Measurements from ENCODE around the gene WDR64. TPM values are rescaled to one million over a fixed set of nuclear protein-coding genes. Genes with fewer than 3 reads are reported as not detected.

The WDR64 gene
- total RNA-seq, 6 experiments from 2014 or later, result not detected

DNA sequence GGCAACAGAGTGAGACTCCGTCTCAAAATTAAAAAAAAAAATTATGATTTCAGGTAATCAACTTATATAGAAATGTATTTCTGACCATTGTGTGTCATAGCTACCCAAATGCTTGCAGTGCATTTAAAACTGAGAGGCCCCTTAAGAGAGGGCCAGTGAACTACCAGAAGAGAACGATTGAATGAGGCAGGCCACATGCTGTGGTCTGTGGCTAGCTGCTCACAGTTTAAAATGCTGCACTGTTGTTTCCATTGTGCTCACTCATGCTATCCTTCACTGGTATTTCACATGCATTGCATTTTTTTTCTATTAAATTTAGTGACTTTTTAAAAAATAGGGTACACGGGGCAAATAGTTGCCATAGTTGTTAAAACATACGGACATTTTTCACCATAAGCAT, 37.9 kb upstream of the WDR64 start:
- Mint-ChIP-seq H3K9me3 (no peaks in the 10 kb centered on the region), H3K4me1 (ENCODE audit: low read depth) (peaks cover 11% of the 10 kb centered on the region), H3K4me3 (no peak overlapping the region), H3K27ac (no peak overlapping the region), H3K27me3 (ENCODE audit: insufficient read depth) (no peaks in the 10 kb centered on the region; the same call in 1 of the 2 replicates), H3K36me3 (ENCODE audit: low read depth) (no peaks in the 10 kb centered on the region)
- DNase-seq, result no peak
- TF ChIP-seq CTCF (IDR thresholded peaks at IDR 0.05), result no peak

GRCh38 chr1:241614572-241614971, 37.5 kb upstream of the WDR64 start:
- Mint-ChIP-seq H3K4me3 (no peak overlapping the region), H3K27ac (no peak overlapping the region), H3K36me3 (ENCODE audit: low read depth) (no peaks in the 10 kb centered on the region)

DNA sequence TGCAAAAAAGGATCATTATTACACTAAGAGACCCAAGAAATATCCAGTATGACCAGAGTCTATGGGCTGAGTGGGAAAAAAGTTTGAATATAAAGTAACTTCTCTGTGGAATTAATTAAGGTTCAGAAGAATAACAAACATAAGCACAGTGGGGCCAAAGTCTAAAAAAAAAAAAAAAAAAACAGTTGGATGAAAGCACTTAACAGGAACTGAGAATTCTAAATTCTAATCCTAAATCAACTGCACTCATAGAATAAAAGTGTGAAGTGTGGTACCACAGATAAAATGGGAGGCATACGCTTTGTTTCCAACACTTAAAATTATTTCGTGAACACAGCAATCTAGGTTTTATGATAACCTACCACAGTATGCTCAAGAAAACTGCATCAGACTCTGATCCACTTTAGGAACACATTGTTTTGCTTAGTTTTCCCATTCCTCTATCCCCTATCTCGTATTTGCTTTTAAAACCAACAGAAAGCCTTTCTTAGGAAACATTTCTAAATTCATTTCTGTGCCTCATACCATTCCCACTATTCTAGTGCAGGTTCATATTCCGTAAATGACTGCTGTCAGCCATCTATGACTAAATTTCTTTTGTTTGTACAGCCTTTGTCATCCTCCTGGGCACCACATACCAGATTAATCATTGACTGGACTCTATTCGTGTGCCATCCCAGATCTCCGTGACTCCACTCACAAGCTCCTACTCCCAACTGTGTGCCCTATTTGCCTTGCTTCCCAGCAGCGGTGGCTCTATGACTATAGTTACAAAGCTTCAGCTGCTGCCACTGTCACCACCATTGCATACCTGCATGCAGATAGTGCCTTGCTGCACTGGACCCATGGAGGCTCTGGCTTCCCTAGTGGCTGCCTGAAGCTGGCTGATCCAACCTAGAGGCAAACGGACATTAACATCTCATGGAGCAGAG, 36.8 kb upstream of the WDR64 start:
- Mint-ChIP-seq H3K36me3 (ENCODE audit: low read depth) (no peaks in the 10 kb centered on the region), H3K27ac (no peak overlapping the region), H3K9me3 (no peaks in the 10 kb centered on the region), H3K27me3 (ENCODE audit: insufficient read depth) (no peaks in the 10 kb centered on the region; the same call in 1 of the 2 replicates), H3K4me1 (ENCODE audit: low read depth) (peaks cover 11% of the 10 kb centered on the region), H3K4me3 (no peak overlapping the region)
- no peak for TF ChIP-seq CTCF (IDR thresholded peaks at IDR 0.05)
- DNase-seq, result no peak

More at GRCh38 chr1:241614572-241614971, 37.5 kb upstream of the WDR64 start:
- no peaks in the 10 kb centered on the region; the same call in 1 of the 2 replicates for H3K27me3 Mint-ChIP-seq (ENCODE audit: insufficient read depth)
- H3K4me1 Mint-ChIP-seq (ENCODE audit: low read depth), result peaks cover 11% of the 10 kb centered on the region
- no peak for DNase-seq
- no peak for TF ChIP-seq CTCF (IDR thresholded peaks at IDR 0.05)
- no peaks in the 10 kb centered on the region for H3K9me3 Mint-ChIP-seq

- no peak for TF ChIP-seq CTCF (IDR thresholded peaks at IDR 0.05)
- no peak for DNase-seq
- H3K27ac Mint-ChIP-seq, result no peak overlapping the region
- H3K27me3 Mint-ChIP-seq (ENCODE audit: insufficient read depth), result no peaks in the 10 kb centered on the region; the same call in 1 of the 2 replicates
- no peak overlapping the region for H3K4me3 Mint-ChIP-seq
- no peaks in the 10 kb centered on the region for H3K36me3 Mint-ChIP-seq (ENCODE audit: low read depth)
- H3K9me3 Mint-ChIP-seq, result no peaks in the 10 kb centered on the region
- peaks cover 11% of the 10 kb centered on the region for H3K4me1 Mint-ChIP-seq (ENCODE audit: low read depth)
Measured at GRCh38 chr1:241617426-241617825, 34.7 kb upstream of the WDR64 start.

- no peak overlapping the region for H3K4me3 Mint-ChIP-seq
- TF ChIP-seq CTCF (IDR thresholded peaks at IDR 0.05), result no peak
Measured at GRCh38 chr1:241622669-241623068, 29.4 kb upstream of the WDR64 start.

More at GRCh38 chr1:241622669-241623068, 29.4 kb upstream of the WDR64 start:
- H3K4me1 Mint-ChIP-seq (ENCODE audit: low read depth), result peaks cover 14% of the 10 kb centered on the region; the same call in 1 of the 2 replicates
- no peaks in the 10 kb centered on the region for H3K27me3 Mint-ChIP-seq (ENCODE audit: insufficient read depth)
- no peak overlapping the region for H3K27ac Mint-ChIP-seq
- no peak for DNase-seq
- no peaks in the 10 kb centered on the region for H3K9me3 Mint-ChIP-seq
- H3K36me3 Mint-ChIP-seq (ENCODE audit: low read depth), result no peaks in the 10 kb centered on the region

All from HFFc6 (cell line).